HepG2 (cell line): ENCODE results near the gene EIF3L. TPM values are rescaled to one million over a fixed set of nuclear protein-coding genes. Genes with fewer than 3 reads are reported as not detected.

Experiments
- ATAC-seq: fragments of 200-7000 bp; cut with Tn5 transposase; 3 replicates; pipeline ENCODE4 v1.9.1; 2020; ENCODE audit warnings: mild to moderate bottlenecking, moderate library complexity
- BruUV-seq: library from RNA; stranded (reverse); fragments of 400-500 nt; replicated peaks from 2 replicates; lab custom pipeline; 2021; lab: Mats Ljungman, UMichigan
- CTCF ChIA-PET: fragments of 300-600 bp; formaldehyde crosslinking; extraction: SDS; loops from one replicate; lab custom pipeline; 2021; ENCODE audit warnings: low total read pairs, inconsistent platforms, low intra/inter-chr PET ratio; lab: Yijun Ruan, JAX
- POLR2A ChIA-PET: fragments of 350-600 bp; sonication (Branson Sonifier 250); formaldehyde crosslinking; loops from one replicate; lab custom pipeline; 2020; ENCODE audit warnings: antibody characterized with exemption, inconsistent platforms; lab: Yijun Ruan, JAX
- DNase-seq: peaks from one replicate; pipeline ENCODE4 v3.0.0-alpha.2; 2015; ENCODE audit warnings: low spot score
- FAIRE-seq: peaks from 3 replicates; lab custom pipeline; 2011; peaks lifted over from hg19 to GRCh38; lab: Jason Lieb, UNC
- H2AFZ ChIP-seq: one replicate; pipeline ENCODE4 v1.6.1; 2011; ENCODE audit warnings: low read length, inconsistent platforms
- H3K27ac ChIP-seq: fragments of 300-600 bp; 3 replicates; pipeline ENCODE4 v1.8.0; 2011; ENCODE audit warnings: mixed run types, mild to moderate bottlenecking, mixed read lengths, low read length, inconsistent platforms; ENCODE audit not compliant: insufficient read depth; ENCODE audit errors: extremely low read length
- H3K27me3 ChIP-seq, 2 experiments: fragments of 200-600 bp in 1 of 2; 2 replicates in 1 of 2; 3 replicates in 1 of 2; pipeline versions ENCODE4 v1.6.0 to v1.8.0; 2011; ENCODE audit warnings: low read length in 2 of 2, mild to moderate bottlenecking in 2 of 2, moderate library complexity in 2 of 2, inconsistent platforms in 1 of 2; ENCODE audit not compliant: insufficient read depth in 2 of 2, control insufficient read depth in 1 of 2
- H3K36me3 ChIP-seq, 2 experiments: fragments of 200-600 bp in 1 of 2; replicated peaks in 1 of 2; 2 replicates in 1 of 2; 3 replicates in 1 of 2; pipeline versions ENCODE4 v1.5.1 to v1.8.0; 2011; ENCODE audit warnings: low read length in 2 of 2, inconsistent platforms in 1 of 2; ENCODE audit not compliant: insufficient read depth in 2 of 2, control insufficient read depth in 1 of 2
- H3K4me1 ChIP-seq: 2 replicates; pipeline ENCODE4 v1.5.1; 2012; ENCODE audit warnings: low read length, inconsistent platforms; ENCODE audit not compliant: insufficient read depth
- H3K4me2 ChIP-seq: 2 replicates; pipeline ENCODE4 v1.6.0; 2011; ENCODE audit warnings: low read depth, low read length, inconsistent platforms
- H3K4me3 ChIP-seq, 3 experiments: fragments of 200-600 bp in 1 of 3; sonication (generic), shearing (Covaris generic) in 1 of 3; replicated peaks in 1 of 3; 2 replicates each; pipeline ENCODE4 v1.5.1; 2011 to 2016; ENCODE audit warnings: low read length in 3 of 3, inconsistent platforms in 2 of 3, low read depth in 2 of 3, mild to moderate bottlenecking in 2 of 3, control low read depth in 1 of 3, mixed read lengths in 1 of 3; ENCODE audit not compliant: insufficient read depth in 1 of 3
- H3K79me2 ChIP-seq: one replicate; pipeline ENCODE4 v1.6.1; 2011; ENCODE audit warnings: low read length, inconsistent platforms; ENCODE audit not compliant: insufficient read depth
- H3K9ac ChIP-seq: 2 replicates; pipeline ENCODE4 v1.6.0; 2011; ENCODE audit warnings: mild to moderate bottlenecking, low read depth, low read length, inconsistent platforms; ENCODE audit not compliant: insufficient read depth
- H3K9me3 ChIP-seq: 2 replicates; pipeline ENCODE4 v1.5.1; 2012; ENCODE audit warnings: mild to moderate bottlenecking, low read length
- H4K20me1 ChIP-seq: 2 replicates; pipeline ENCODE4 v1.6.0; 2011; ENCODE audit warnings: inconsistent platforms, mild to moderate bottlenecking, low read length, moderate library complexity; ENCODE audit not compliant: insufficient read depth
- BORCS8-MEF2B ChIP-seq: sonication (generic); formaldehyde crosslinking; IDR thresholded peaks from 2 replicates; pipeline ENCODE4 v1.8.0; 2022; ENCODE audit warnings: mild to moderate bottlenecking, missing genetic modification reagents
- CREM ChIP-seq, 2 experiments: sonication (generic) in 1 of 2; formaldehyde crosslinking in 1 of 2; IDR thresholded peaks; 2 replicates each; pipeline versions ENCODE4 v1.4.0 to v1.6.1; 2016 to 2020; ENCODE audit warnings: antibody characterized with exemption in 1 of 2, mild to moderate bottlenecking in 1 of 2, missing genetic modification reagents in 1 of 2
- HOXD1 ChIP-seq: sonication (generic); formaldehyde crosslinking; IDR thresholded peaks from 2 replicates; pipeline ENCODE4 v1.5.0; 2020; ENCODE audit warnings: missing genetic modification reagents
- JDP2 ChIP-seq: sonication (generic); formaldehyde crosslinking; IDR thresholded peaks from 2 replicates; pipeline ENCODE4 v1.8.1; 2022; ENCODE audit warnings: missing genetic modification reagents, borderline replicate concordance
- POLR2G ChIP-seq: fragments of 200-400 bp; formaldehyde crosslinking; IDR thresholded peaks from 2 replicates; pipeline ENCODE4 v1.6.1; 2018; ENCODE audit warnings: mild to moderate bottlenecking, low read depth, low read length, moderate library complexity
- RELA ChIP-seq: sonication (generic); formaldehyde crosslinking; IDR thresholded peaks from 2 replicates; pipeline ENCODE4 v1.4.0; 2020; ENCODE audit warnings: missing genetic modification reagents
- ZIK1 ChIP-seq: sonication (generic); formaldehyde crosslinking; IDR thresholded peaks from 2 replicates; pipeline ENCODE4 v1.5.0; 2020; ENCODE audit warnings: mild to moderate bottlenecking, low read depth, missing genetic modification reagents, borderline replicate concordance
- ZNF24 ChIP-seq: fragments of 450-650 bp; IDR thresholded peaks from 2 replicates; pipeline ENCODE4 v1.6.1; 2017; ENCODE audit warnings: antibody characterized with exemption, mild to moderate bottlenecking
- ZNF382 ChIP-seq: sonication (generic); formaldehyde crosslinking; IDR thresholded peaks from 2 replicates; pipeline ENCODE4 v1.5.0; 2020; ENCODE audit warnings: missing genetic modification reagents, mild to moderate bottlenecking, borderline replicate concordance
- ZNF468 ChIP-seq: sonication (generic); formaldehyde crosslinking; IDR thresholded peaks from 2 replicates; pipeline ENCODE4 v1.8.0; 2022; ENCODE audit warnings: mild to moderate bottlenecking, moderate library complexity, missing genetic modification reagents
- ZNF563 ChIP-seq: sonication (generic); formaldehyde crosslinking; IDR thresholded peaks from 2 replicates; pipeline ENCODE4 v1.8.0; 2022; ENCODE audit warnings: mild to moderate bottlenecking, moderate library complexity, missing genetic modification reagents
- ZNF674 ChIP-seq: sonication (generic); formaldehyde crosslinking; IDR thresholded peaks from 2 replicates; pipeline ENCODE4 v1.5.0; 2020; ENCODE audit warnings: low read depth, mild to moderate bottlenecking, missing genetic modification reagents
- ZNF747 ChIP-seq: sonication (generic); formaldehyde crosslinking; IDR thresholded peaks from 2 replicates; pipeline ENCODE4 v1.8.1; 2023; ENCODE audit warnings: missing genetic modification reagents, mild to moderate bottlenecking, borderline replicate concordance
- WGBS: methylation state at CpG from one replicate; pipeline ENCODE4 v1.1.6; 2017; ENCODE audit warnings: low lambda C conversion rate; 5-methylcytosine and 5-hydroxymethylcytosine counted together
- in situ Hi-C: cut with HindIII; loops from 2 replicates; pipeline ENCODE4 v1.10.0; 2017; ENCODE audit warnings: low pct_unique_long_range_greater_than_20kb; ENCODE audit not compliant: extremely low pct_ligation_motif_present
- intact Hi-C: fragments of 100-400 bp; cut with micrococcal nuclease; formaldehyde crosslinking; loops from one replicate; pipeline ENCODE4 v1.10.0; 2022; ENCODE audit not compliant: unreplicated experiment
- polyA plus RNA-seq, 8 experiments: library from polyadenylated mRNA; depleted of rRNA in 3 of 8; stranded (reverse) in 7 of 8; unstranded in 1 of 8; fragments of >200 nt; fragmentation: Illumina TruSeq in 4 of 8; extraction: Trizol in 4 of 8; gene quantifications; 2 replicates each; pipeline versions ENCODE4 v1.2.1 to v1.2.3, GENCODE V29; 2011 to 2016; ENCODE audit warnings: low read depth in 4 of 8, missing spikeins in 1 of 8, mixed read lengths in 1 of 8; ENCODE audit not compliant: insufficient read depth in 1 of 8
- total RNA-seq, 5 experiments: library from RNA; depleted of rRNA; stranded (reverse); fragments of >200 nt; fragmentation: Illumina TruSeq; extraction: Trizol; gene quantifications; 2 replicates each; pipeline ENCODE4 v1.2.3, GENCODE V29; 2016; ENCODE audit warnings: low read depth in 1 of 5
- TF ChIP-seq, protein P1 (sequence below): sonication (generic); formaldehyde crosslinking; IDR thresholded peaks from 2 replicates; pipeline ENCODE4 v1.5.0; 2020; ENCODE audit warnings: mild to moderate bottlenecking, missing genetic modification reagents, borderline replicate concordance
- TF ChIP-seq, protein P2 (sequence below), 2 experiments: fragments of 450-650 bp in 1 of 2; sonication (generic) in 1 of 2; formaldehyde crosslinking; IDR thresholded peaks; 2 replicates each; pipeline versions ENCODE4 v1.5.0 to v1.8.0; 2020 to 2022; ENCODE audit warnings: mild to moderate bottlenecking in 1 of 2, missing genetic modification reagents in 1 of 2
- TF ChIP-seq, protein P3 (sequence below): sonication (generic); formaldehyde crosslinking; IDR thresholded peaks from 2 replicates; pipeline ENCODE4 v1.4.0; 2020; ENCODE audit warnings: missing genetic modification reagents

EIF3L gene
- total and polyA plus RNA-seq, 2 of the 13 experiments (the other 11 are each of a cell fraction or from before 2014, with no cell fraction given): 514 to 793 TPM

DNA sequence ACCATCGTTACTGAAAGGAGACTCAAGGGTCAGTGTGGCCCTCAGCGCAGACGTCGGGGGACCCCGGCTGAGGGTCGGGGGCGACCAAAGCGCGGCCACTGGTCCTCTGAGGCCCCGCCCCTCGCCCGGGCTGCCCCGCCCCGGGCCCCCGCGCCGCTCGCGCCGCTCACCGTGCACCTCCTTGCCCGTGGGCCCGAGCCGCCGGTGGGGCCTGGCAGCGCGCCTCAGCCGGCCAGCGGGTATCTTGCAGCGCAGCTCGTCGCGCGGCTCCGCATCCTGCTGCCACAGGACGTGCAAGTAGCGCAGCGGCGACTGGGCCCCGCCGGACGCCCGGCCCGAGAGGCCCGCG lies 5.5 kb upstream of the EIF3L start:
- WGBS: 3% methylated on average over 8 of the region's 46 CpGs
- H3K36me3 ChIP-seq: peaks cover 5 to 8% of the 10 kb centered on the region in 2 experiments
- FAIRE-seq (no peak), DNase-seq (no peak), ATAC-seq (peak; percentile 62)
- H3K4me3 ChIP-seq: peak overlapping the region; percentile 84 to 91 (median 87)
- peaks cover 41% of the 10 kb centered on the region for H3K4me1 ChIP-seq
- no peaks in the 10 kb centered on the region for H3K9me3 ChIP-seq
- peak overlapping the region; percentile 86 for H3K9ac ChIP-seq
- in situ Hi-C loops (no loop called here), intact Hi-C loops (no loop called here)
- H3K27ac ChIP-seq: peak overlapping the region; percentile 85
- no TSS peak for BruUV-seq
- peak overlapping the region; percentile 84 for H3K4me2 ChIP-seq
- no peaks in the 10 kb centered on the region for H3K27me3 ChIP-seq
- no peaks in the 10 kb centered on the region for H4K20me1 ChIP-seq
- no peak overlapping the region for H2AFZ ChIP-seq
- H3K79me2 ChIP-seq: peaks cover 31% of the 10 kb centered on the region
- ChIA-PET POLR2A (interaction anchor here (0.6 to 4.8 kb wide), 25 partner anchors 9 to 298 kb away, joined by 3 to 59 read pairs (median 5); partner anchors contain the start of genes C22orf23, GCAT, GGA1 and MICALL1), CTCF (no interaction called here)
- TF ChIP-seq, protein P1, sequence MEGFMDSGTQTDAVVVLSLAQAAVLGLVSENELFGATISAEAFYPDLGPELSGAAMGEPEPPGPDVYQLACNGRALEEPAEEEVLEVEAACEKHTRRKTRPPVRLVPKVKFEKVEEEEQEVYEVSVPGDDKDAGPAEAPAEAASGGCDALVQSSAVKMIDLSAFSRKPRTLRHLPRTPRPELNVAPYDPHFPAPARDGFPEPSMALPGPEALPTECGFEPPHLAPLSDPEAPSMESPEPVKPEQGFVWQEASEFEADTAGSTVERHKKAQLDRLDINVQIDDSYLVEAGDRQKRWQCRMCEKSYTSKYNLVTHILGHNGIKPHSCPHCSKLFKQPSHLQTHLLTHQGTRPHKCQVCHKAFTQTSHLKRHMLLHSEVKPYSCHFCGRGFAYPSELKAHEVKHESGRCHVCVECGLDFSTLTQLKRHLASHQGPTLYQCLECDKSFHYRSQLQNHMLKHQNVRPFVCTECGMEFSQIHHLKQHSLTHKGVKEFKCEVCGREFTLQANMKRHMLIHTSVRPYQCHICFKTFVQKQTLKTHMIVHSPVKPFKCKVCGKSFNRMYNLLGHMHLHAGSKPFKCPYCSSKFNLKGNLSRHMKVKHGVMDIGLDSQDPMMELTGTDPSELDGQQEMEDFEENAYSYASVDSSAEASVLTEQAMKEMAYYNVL: peak; percentile 4; the same call in 1 of the 2 replicates
- 0 out of 2 replicates have a peak, but pooled peaks have one; percentile 34 for TF ChIP-seq POLR2G
- 0 out of 2 replicates have a peak, but pooled peaks have one; percentile 21 for TF ChIP-seq ZNF747 (CRISPR knock-in tag)
- TF ChIP-seq ZNF24: no peak
- TF ChIP-seq, protein P2, sequence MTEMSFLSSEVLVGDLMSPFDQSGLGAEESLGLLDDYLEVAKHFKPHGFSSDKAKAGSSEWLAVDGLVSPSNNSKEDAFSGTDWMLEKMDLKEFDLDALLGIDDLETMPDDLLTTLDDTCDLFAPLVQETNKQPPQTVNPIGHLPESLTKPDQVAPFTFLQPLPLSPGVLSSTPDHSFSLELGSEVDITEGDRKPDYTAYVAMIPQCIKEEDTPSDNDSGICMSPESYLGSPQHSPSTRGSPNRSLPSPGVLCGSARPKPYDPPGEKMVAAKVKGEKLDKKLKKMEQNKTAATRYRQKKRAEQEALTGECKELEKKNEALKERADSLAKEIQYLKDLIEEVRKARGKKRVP (CRISPR knock-in tag; IDR thresholded peaks at IDR 0.05): no peak
- 0 out of 2 replicates have a peak, but pooled peaks have one; percentile 35 for TF ChIP-seq ZNF468 (CRISPR knock-in tag)
- TF ChIP-seq BORCS8-MEF2B: peak; percentile 32; the same call in 1 of the 2 replicates
- TF ChIP-seq HOXD1: no peak
- TF ChIP-seq CREM (IDR thresholded peaks at IDR 0.05): no peak
- TF ChIP-seq CREM (CRISPR knock-in tag; IDR thresholded peaks at IDR 0.05): no peak
- peak; percentile 41 for TF ChIP-seq ZIK1
- peak; percentile 70; the same call in 1 of the 2 replicates for TF ChIP-seq ZNF563 (CRISPR knock-in tag)
- TF ChIP-seq, protein P3, sequence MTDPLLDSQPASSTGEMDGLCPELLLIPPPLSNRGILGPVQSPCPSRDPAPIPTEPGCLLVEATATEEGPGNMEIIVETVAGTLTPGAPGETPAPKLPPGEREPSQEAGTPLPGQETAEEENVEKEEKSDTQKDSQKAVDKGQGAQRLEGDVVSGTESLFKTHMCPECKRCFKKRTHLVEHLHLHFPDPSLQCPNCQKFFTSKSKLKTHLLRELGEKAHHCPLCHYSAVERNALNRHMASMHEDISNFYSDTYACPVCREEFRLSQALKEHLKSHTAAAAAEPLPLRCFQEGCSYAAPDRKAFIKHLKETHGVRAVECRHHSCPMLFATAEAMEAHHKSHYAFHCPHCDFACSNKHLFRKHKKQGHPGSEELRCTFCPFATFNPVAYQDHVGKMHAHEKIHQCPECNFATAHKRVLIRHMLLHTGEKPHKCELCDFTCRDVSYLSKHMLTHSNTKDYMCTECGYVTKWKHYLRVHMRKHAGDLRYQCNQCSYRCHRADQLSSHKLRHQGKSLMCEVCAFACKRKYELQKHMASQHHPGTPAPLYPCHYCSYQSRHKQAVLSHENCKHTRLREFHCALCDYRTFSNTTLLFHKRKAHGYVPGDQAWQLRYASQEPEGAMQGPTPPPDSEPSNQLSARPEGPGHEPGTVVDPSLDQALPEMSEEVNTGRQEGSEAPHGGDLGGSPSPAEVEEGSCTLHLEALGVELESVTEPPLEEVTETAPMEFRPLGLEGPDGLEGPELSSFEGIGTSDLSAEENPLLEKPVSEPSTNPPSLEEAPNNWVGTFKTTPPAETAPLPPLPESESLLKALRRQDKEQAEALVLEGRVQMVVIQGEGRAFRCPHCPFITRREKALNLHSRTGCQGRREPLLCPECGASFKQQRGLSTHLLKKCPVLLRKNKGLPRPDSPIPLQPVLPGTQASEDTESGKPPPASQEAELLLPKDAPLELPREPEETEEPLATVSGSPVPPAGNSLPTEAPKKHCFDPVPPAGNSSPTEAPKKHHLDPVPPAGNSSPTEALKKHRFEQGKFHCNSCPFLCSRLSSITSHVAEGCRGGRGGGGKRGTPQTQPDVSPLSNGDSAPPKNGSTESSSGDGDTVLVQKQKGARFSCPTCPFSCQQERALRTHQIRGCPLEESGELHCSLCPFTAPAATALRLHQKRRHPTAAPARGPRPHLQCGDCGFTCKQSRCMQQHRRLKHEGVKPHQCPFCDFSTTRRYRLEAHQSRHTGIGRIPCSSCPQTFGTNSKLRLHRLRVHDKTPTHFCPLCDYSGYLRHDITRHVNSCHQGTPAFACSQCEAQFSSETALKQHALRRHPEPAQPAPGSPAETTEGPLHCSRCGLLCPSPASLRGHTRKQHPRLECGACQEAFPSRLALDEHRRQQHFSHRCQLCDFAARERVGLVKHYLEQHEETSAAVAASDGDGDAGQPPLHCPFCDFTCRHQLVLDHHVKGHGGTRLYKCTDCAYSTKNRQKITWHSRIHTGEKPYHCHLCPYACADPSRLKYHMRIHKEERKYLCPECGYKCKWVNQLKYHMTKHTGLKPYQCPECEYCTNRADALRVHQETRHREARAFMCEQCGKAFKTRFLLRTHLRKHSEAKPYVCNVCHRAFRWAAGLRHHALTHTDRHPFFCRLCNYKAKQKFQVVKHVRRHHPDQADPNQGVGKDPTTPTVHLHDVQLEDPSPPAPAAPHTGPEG (CRISPR knock-in tag): no peak
- TF ChIP-seq RELA (CRISPR knock-in tag): no peak
- no peak for TF ChIP-seq ZNF382 (CRISPR knock-in tag)
- no peak for TF ChIP-seq JDP2 (CRISPR knock-in tag)
- TF ChIP-seq ZNF674 (CRISPR knock-in tag): no peak
